Fibroblast of pulmonary artery (primary cell): ENCODE results near the gene UBE2L5.
A peak's percentile ranks its signal among the peaks of the same experiment; 100 is the strongest.

ENCODE experiments used
- DNase-seq: peaks from one replicate; pipeline ENCODE4 v3.0.0-alpha.2; 2010; ENCODE audit warnings: low read depth
- H3K4me3 ChIP-seq: replicated peaks from 2 replicates; pipeline ENCODE4 v1.5.1; 2011; ENCODE audit warnings: low read depth, mild to moderate bottlenecking, control low read depth, low read length, moderate library complexity
- TF ChIP-seq, protein P1 (sequence below): IDR thresholded peaks from 2 replicates; pipeline ENCODE4 v1.5.1; 2011; ENCODE audit warnings: mild to moderate bottlenecking, control low read depth, low read length, inconsistent platforms; ENCODE audit errors: missing control alignments

UBE2L5 gene

DNA sequence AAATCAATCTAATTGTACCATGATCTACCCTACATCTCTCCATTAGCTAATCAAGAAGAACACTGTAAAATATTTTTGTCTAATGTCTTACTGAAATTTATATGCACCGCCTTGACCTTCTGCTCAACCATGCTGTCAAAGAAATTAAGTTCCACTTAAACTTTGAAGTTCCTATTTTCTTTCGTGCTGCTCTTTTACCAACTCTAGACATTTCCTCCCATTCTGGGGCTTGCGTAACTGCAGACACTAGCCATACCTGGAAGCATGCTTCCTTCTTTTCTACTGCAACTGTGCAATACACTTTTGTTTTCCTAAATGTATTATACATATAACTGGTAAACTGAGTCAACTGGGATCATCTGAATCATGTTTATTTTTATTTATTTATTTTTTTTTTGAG lies 8.5 kb upstream of the UBE2L5 start:
- DNase-seq = no peak
- no peak overlapping the region for H3K4me3 ChIP-seq
- TF ChIP-seq, protein P1, sequence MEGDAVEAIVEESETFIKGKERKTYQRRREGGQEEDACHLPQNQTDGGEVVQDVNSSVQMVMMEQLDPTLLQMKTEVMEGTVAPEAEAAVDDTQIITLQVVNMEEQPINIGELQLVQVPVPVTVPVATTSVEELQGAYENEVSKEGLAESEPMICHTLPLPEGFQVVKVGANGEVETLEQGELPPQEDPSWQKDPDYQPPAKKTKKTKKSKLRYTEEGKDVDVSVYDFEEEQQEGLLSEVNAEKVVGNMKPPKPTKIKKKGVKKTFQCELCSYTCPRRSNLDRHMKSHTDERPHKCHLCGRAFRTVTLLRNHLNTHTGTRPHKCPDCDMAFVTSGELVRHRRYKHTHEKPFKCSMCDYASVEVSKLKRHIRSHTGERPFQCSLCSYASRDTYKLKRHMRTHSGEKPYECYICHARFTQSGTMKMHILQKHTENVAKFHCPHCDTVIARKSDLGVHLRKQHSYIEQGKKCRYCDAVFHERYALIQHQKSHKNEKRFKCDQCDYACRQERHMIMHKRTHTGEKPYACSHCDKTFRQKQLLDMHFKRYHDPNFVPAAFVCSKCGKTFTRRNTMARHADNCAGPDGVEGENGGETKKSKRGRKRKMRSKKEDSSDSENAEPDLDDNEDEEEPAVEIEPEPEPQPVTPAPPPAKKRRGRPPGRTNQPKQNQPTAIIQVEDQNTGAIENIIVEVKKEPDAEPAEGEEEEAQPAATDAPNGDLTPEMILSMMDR = no peak

DNA sequence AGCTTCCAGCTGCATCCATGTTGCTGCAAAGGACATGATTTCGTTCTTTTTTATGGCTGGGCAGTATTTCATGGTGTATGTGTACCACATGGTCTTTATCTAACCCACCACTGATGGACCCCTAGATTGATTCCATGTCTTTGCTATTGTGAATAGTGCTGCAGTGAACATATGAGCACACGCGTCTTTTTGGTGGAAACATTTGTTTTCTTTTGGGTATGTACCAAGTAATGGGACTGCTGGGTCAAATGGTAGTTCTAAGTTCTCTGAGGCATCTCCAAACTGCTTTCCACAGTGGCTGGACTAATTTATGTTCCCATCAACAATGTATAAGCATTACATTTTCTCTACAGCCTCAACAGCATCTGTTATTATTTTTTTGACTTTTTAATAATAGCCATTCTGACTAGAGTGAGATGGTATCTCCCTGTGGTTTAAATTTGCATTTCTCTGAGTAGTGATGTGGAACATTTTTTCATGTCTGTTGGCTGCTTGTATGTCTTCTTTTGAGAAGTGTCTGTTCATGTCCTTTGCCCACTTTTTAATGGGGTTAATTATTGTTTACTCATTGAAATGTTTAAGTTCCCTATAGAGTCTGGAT lies 6.8 kb upstream of the UBE2L5 start:
- TF ChIP-seq, protein P1 = no peak
- no peak for DNase-seq
- H3K4me3 ChIP-seq = no peak overlapping the region

DNA sequence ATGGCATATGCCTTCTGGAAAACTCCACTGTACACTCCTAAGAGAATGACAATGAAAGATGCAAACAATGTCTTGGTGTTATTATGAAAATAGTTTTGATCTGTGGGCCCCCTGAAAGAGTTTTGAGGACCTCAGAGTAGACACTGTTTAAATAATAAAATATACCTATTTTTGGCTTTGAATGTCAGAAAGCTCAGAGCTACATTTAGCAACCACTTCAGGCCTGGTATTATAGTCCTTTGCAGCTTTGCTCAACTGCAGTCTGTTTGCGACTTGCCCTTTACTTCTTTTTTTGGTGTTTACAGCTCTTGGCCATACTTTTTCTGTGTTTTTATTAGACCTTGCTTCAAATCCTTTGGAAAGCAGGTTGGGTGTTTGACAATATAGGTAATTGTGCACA lies 5.8 kb upstream of the UBE2L5 start:
- DNase-seq = no peak
- TF ChIP-seq, protein P1 = no peak
- H3K4me3 ChIP-seq = no peak overlapping the region

DNA sequence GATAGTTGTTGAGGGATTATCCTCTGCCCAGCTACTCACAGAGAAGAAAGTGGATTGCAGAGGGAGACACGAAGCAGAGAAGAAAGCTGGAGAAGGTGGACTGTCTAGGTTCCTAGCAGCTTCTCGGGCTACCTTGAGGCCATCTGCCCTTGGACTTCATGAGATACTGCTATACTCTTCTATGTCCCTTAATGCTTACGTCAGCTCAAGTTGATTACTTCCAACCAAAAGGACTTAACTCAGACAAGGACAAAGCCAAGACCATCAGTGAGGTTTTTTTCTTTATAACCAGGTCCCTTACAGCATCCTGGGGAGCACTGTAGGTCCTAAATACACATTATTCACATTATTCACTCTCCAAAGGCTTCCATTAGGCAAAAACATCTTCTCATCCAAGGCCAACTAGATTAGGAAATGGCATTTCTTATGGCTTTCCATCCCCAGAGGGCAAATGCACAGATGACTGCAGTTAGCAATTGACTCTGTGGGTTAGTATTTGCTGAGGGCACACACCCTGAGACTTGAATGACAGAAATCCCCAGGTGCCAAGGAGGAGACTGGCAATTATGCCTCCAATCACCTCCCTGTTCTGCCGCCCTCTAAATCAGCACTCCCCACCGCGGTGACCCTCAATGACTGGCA lies 4.1 kb upstream of the UBE2L5 start:
- no peak for DNase-seq

DNA sequence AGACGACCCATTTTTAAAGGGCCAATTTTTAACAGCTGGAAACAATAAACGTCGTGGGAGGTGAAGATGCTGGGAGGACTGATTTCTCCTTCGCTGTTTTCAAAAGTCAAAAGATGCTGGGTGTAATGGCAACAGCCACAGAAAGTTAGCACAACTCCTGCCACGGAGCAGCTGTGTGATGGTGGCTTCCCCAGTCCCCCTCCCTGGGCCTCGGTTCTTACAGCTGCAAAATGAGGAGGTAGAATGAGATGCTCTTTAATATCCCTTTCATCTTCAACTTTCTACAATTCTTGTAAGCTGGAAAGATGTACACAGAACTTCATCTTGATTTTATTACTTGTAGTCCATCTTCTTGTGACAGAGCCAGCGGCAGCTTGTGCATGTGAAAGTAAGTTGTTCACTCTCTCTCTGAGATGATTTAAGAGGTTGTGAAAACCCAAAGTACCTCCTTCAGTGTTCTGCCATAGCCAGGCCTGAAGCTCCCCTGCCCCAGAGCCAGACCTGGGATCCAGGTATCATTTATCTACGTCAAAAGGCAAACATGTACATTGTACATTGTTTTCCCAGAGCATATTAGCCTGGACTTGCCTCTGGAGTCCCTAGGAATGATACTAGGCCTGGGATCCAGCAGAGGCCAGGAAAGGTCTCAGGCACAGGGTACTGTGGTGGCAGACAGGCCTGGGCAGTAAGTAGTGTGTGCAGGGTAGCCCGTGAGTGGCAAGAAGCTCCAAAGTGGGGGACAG lies 3.4 kb upstream of the UBE2L5 start:
- TF ChIP-seq, protein P1 = no peak
- H3K4me3 ChIP-seq = no peak overlapping the region
- DNase-seq = no peak

More for the DNA sequence above, 4.1 kb upstream of the UBE2L5 start:
- no peak overlapping the region for H3K4me3 ChIP-seq
- TF ChIP-seq, protein P1 = no peak

DNA sequence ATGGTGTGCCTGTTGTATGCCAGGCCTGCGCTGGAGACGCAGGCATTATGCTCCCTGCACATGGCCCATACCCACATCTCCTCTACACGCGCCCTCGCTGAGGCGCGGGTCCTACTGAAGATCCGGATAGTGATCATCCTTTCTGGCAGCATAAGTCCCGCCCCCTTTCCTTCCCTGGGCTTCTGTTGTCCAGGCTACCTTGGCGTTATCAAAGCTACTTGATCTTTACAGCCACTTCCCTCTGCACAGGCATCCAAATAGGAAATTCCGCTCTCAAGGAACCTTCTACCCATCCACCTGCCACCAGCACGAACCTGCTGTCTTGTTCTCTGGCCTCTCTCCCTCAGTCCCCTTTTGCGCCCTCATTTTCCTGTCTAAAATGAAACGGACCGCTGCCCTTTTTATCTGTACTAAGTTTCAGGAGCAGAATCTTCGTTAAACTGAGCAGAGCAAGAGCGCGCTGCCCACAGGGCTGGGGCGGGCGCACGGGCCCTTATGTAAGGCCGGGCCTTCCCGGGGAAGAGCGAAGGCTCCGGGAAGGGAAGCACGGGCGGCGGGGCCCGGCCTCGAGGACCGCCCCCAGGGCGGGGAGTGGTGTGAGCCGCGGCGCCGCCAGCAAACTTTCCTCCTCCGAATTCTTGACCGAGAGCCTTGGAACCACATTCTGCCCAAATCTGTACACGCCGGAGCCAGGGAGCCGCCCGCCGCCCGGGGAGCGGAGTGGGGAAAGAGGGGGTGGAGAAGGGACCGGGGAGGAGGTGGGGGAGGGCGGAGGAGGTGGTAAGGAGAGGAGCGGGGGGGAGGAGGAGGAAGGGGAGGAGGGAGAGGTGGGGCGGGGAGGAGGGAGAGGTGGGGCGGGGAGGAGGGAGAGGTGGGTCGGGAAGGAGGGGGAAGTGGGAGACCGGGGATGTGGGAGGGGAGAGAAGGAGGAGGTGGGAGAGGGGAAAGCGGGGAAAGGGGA lies 920 bp upstream of the UBE2L5 start:
- TF ChIP-seq, protein P1 = no peak
- H3K4me3 ChIP-seq = peak overlapping the region; percentile 60

More for the DNA sequence above, 920 bp upstream of the UBE2L5 start:
- peak; percentile 85 for DNase-seq
